Activated CD8-positive, alpha-beta T cell treated with anti-CD3 and anti-CD28 coated beads for 36 hours (primary cell): ENCODE measurements around the gene IRF2BP1. TPM values are rescaled to one million over a fixed set of nuclear protein-coding genes. Genes with fewer than 3 reads are reported as not detected.
A peak's percentile ranks its signal among the peaks of the same experiment; 100 is the strongest.

Source experiments
- ATAC-seq: fragments of 200-7000 bp; cut with Tn5 transposase; one replicate; pipeline ENCODE4 v1.10.0; 2021; ENCODE audit warnings: mild to moderate bottlenecking, moderate library complexity
- CTCF ChIA-PET: fragments of 350-600 bp; sonication (Branson Sonifier 250); formaldehyde crosslinking; loops from one replicate; lab custom pipeline; 2021; ENCODE audit warnings: antibody characterized with exemption; lab: Charles Lee
- POLR2A ChIA-PET: fragments of 350-600 bp; sonication (Branson Sonifier 250); formaldehyde crosslinking; loops from one replicate; lab custom pipeline; 2021; ENCODE audit warnings: antibody characterized with exemption; lab: Charles Lee
- DNase-seq: peaks from one replicate; pipeline ENCODE4 v3.0.0-alpha.2; 2020
- H3K27ac Mint-ChIP-seq: one replicate; pipeline ENCODE4 v1.8.0; 2021; ENCODE audit warnings: mild to moderate bottlenecking, mixed read lengths
- H3K27me3 Mint-ChIP-seq: one replicate; pipeline ENCODE4 v1.8.0; 2021; ENCODE audit warnings: mixed read lengths
- H3K36me3 Mint-ChIP-seq: one replicate; pipeline ENCODE4 v1.8.0; 2021; ENCODE audit warnings: low read depth, mixed read lengths
- H3K4me1 Mint-ChIP-seq: one replicate; pipeline ENCODE4 v1.8.0; 2021; ENCODE audit warnings: low read depth, mixed read lengths
- H3K4me3 Mint-ChIP-seq: one replicate; pipeline ENCODE4 v1.8.0; 2021; ENCODE audit warnings: mild to moderate bottlenecking, moderate library complexity, mixed read lengths
- H3K9me3 Mint-ChIP-seq: one replicate; pipeline ENCODE4 v1.8.0; 2021; ENCODE audit warnings: mixed read lengths
- intact Hi-C: fragments of 100-400 bp; cut with micrococcal nuclease; formaldehyde crosslinking; loops from one replicate; pipeline ENCODE4 v1.10.0; 2022
- total RNA-seq, 2 experiments: library from RNA; stranded (reverse); gene quantifications; one replicate each; pipeline ENCODE4 v1.2.3, GENCODE V29; 2021
- TF ChIP-seq, protein P1 (sequence below): fragments of 200-600 bp; IDR thresholded peaks from one replicate; pipeline ENCODE4 v1.8.0; 2022; ENCODE audit warnings: antibody characterized with exemption, mild to moderate bottlenecking

IRF2BP1 gene
- total RNA-seq, 2 experiments from 2014 or later, result 15.3 to 17.2 TPM

DNA sequence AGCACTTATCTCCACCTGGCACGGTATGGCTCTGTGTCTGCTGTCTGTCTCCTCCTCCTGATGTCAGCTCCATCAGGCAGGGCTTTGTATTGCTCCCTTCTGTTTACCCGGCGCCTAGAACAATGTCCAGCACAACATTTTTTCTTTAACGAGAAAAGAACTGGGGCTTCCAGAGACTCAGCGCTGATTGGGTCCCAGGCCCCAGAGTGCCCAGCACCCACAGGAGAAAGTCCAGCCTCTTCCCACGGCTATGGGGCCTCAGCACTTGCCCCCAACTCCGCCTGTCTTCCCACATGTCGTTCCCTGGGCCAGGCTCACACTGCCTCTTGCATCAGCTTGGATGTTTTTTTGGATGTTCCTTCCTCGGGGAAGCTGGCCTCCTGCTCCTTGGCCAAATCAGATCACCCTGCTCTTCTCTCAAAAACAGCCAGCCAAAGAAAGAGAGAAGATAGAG is 9.6 kb upstream of the IRF2BP1 start:
- H3K4me1 Mint-ChIP-seq, result peaks cover 5% of the 10 kb centered on the region
- TF ChIP-seq, protein P1, sequence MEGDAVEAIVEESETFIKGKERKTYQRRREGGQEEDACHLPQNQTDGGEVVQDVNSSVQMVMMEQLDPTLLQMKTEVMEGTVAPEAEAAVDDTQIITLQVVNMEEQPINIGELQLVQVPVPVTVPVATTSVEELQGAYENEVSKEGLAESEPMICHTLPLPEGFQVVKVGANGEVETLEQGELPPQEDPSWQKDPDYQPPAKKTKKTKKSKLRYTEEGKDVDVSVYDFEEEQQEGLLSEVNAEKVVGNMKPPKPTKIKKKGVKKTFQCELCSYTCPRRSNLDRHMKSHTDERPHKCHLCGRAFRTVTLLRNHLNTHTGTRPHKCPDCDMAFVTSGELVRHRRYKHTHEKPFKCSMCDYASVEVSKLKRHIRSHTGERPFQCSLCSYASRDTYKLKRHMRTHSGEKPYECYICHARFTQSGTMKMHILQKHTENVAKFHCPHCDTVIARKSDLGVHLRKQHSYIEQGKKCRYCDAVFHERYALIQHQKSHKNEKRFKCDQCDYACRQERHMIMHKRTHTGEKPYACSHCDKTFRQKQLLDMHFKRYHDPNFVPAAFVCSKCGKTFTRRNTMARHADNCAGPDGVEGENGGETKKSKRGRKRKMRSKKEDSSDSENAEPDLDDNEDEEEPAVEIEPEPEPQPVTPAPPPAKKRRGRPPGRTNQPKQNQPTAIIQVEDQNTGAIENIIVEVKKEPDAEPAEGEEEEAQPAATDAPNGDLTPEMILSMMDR, result no peak
- ATAC-seq (no peak), DNase-seq (no peak)
- intact Hi-C loops, result no loop called here
- ChIA-PET CTCF (no interaction called here), POLR2A (no interaction called here)
- peaks cover 11% of the 10 kb centered on the region for H3K36me3 Mint-ChIP-seq
- no peak overlapping the region for H3K27ac Mint-ChIP-seq
- no peaks in the 10 kb centered on the region for H3K9me3 Mint-ChIP-seq
- no peaks in the 10 kb centered on the region for H3K27me3 Mint-ChIP-seq
- no peak overlapping the region for H3K4me3 Mint-ChIP-seq

- TF ChIP-seq, protein P1, result no peak
- no peaks in the 10 kb centered on the region for H3K27me3 Mint-ChIP-seq
- H3K27ac Mint-ChIP-seq, result no peak overlapping the region
- DNase-seq, result no peak
- no peaks in the 10 kb centered on the region for H3K36me3 Mint-ChIP-seq
- H3K4me3 Mint-ChIP-seq, result no peak overlapping the region
- ChIA-PET CTCF (interaction anchor here (1.5 kb wide), 1 partner anchor 10 kb away, joined by 4 read pairs; no protein-coding TSS in a partner anchor), POLR2A (interaction anchor here (1.2 kb wide), 1 partner anchor 9 kb away, joined by 3 read pairs; no protein-coding TSS in a partner anchor)
- no peaks in the 10 kb centered on the region for H3K9me3 Mint-ChIP-seq
- no peak for ATAC-seq
- intact Hi-C loops, result no loop called here
- no peaks in the 10 kb centered on the region for H3K4me1 Mint-ChIP-seq
These were observed 4.9 kb upstream of the IRF2BP1 start for GRCh38 chr19:45890877-45891276.

DNA sequence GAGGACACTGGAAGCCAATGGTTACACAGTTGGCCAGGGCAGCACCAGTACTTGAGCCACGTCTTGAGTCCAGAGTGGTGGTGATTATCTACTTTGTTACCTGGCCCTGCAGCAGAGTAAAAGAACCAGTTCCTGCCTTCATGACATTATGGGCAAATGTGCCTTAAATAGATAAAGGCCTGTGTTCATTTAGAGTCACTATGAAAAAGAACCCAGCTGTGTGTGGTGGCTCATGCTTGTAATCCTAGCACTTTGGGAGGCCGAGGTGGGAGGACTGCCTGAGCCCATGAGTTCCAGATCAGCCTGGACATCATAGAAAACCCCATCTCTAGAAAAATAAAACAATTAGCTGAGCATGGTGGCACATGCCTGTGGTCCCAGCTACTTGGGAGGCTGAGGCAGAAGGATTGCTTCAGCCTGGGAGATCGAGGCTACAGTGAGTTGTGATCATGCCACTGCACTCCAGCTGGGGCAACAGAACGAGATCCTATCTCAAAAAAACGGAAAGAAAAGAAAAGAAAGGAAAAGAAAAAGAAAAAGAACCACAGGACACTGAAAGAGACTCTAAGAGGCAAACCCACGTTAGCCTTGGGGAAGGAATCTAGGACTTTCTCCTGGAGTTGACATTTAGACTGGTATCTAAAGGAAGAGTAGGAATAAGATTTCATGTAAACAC is 3.4 kb upstream of the IRF2BP1 start:
- ATAC-seq (no peak), DNase-seq (no peak)
- no peaks in the 10 kb centered on the region for H3K9me3 Mint-ChIP-seq
- ChIA-PET CTCF (interaction anchor here (1.2 kb wide), 1 partner anchor 139 kb away, joined by 3 read pairs; no protein-coding TSS in a partner anchor), POLR2A (no interaction called here)
- H3K27ac Mint-ChIP-seq, result no peak overlapping the region
- no peaks in the 10 kb centered on the region for H3K27me3 Mint-ChIP-seq
- TF ChIP-seq, protein P1, result no peak
- intact Hi-C loops, result no loop called here
- H3K36me3 Mint-ChIP-seq, result peaks cover 2% of the 10 kb centered on the region
- peaks cover 2% of the 10 kb centered on the region for H3K4me1 Mint-ChIP-seq
- no peak overlapping the region for H3K4me3 Mint-ChIP-seq

GRCh38 chr19:45887200-45887710 is 1.3 kb upstream of the IRF2BP1 start:
- TF ChIP-seq, protein P1, result no peak
- intact Hi-C loops, result no loop called here
- POLR2A ChIA-PET, result interaction anchor here (1.0 to 2.7 kb wide), 3 partner anchors 13 to 24 kb away, joined by 4 to 24 read pairs (median 5); partner anchors contain the start of genes FOXA3, MYPOP and SYMPK
- H3K9me3 Mint-ChIP-seq, result no peaks in the 10 kb centered on the region
- peaks cover 13% of the 10 kb centered on the region for H3K4me1 Mint-ChIP-seq
- H3K27ac Mint-ChIP-seq, result peak overlapping the region; percentile 92
- H3K36me3 Mint-ChIP-seq, result peaks cover 6% of the 10 kb centered on the region
- H3K27me3 Mint-ChIP-seq, result no peaks in the 10 kb centered on the region
- peak overlapping the region; percentile 84 for H3K4me3 Mint-ChIP-seq
- DNase-seq (no peak), ATAC-seq (no peak)
- CTCF ChIA-PET, result interaction anchor here (1.7 to 10.1 kb wide), 2 partner anchors 22 to 70 kb away, joined by 6 to 100 read pairs; partner anchors contain the start of genes FOXA3 and SYMPK
